GM18505 (cell line): ENCODE data around the gene KCTD2.

ENCODE experiments used
- ATAC-seq: cut with Tn5 transposase; IDR thresholded peaks from one replicate; pipeline ENCODE4 v1.9.1; 2021; ENCODE audit not compliant: unreplicated experiment
- POLR2A ChIP-seq: IDR thresholded peaks from 4 replicates; pipeline ENCODE4 v1.6.1; 2011; ENCODE audit warnings: borderline replicate concordance; ENCODE audit not compliant: insufficient read depth, insufficient read length; ENCODE audit errors: extremely low read depth

Gene KCTD2

GRCh38 chr17:75094871-75095399 lies 47.9 kb downstream of the KCTD2 start:
- TF ChIP-seq POLR2A = no peak
- ATAC-seq = no peak

GRCh38 chr17:75096082-75096625 lies 49.1 kb downstream of the KCTD2 start:
- TF ChIP-seq POLR2A = no peak
- ATAC-seq = no peak

GRCh38 chr17:75097865-75098264 lies 50.8 kb downstream of the KCTD2 start:
- ATAC-seq = no peak
- no peak for TF ChIP-seq POLR2A

- TF ChIP-seq POLR2A = no peak
- ATAC-seq = no peak
Measured at GRCh38 chr17:75098861-75099260, 51.8 kb downstream of the KCTD2 start.

GRCh38 chr17:75099881-75100595 lies 53.0 kb downstream of the KCTD2 start:
- TF ChIP-seq POLR2A = no peak
- ATAC-seq = no peak

- ATAC-seq = no peak
- TF ChIP-seq POLR2A = no peak
Measured at GRCh38 chr17:75102385-75102821, 55.4 kb downstream of the KCTD2 start.

GRCh38 chr17:75103601-75104554 lies 56.9 kb downstream of the KCTD2 start:
- ATAC-seq = no peak
- no peak for TF ChIP-seq POLR2A

GRCh38 chr17:75105126-75106080 lies 58.4 kb downstream of the KCTD2 start:
- ATAC-seq = no peak
- no peak for TF ChIP-seq POLR2A

- no peak for ATAC-seq
Measured at GRCh38 chr17:75108193-75108592, 61.2 kb downstream of the KCTD2 start.

GRCh38 chr17:75109046-75109406 lies 62.0 kb downstream of the KCTD2 start:
- no peak for TF ChIP-seq POLR2A
- ATAC-seq = no peak

More at GRCh38 chr17:75108193-75108592, 61.2 kb downstream of the KCTD2 start:
- TF ChIP-seq POLR2A = no peak

GRCh38 chr17:75109407-75110233 lies 62.6 kb downstream of the KCTD2 start, which contains the start of gene ARMC7:
Gene ARMC7 (plus strand): TSS chr17:75109969. CDS start chr17:75110289, 320 bp downstream.
- ATAC-seq = peak; percentile 76
- TF ChIP-seq POLR2A = peak; percentile 94
